Common myeloid progenitor, CD34-positive (primary cell): Measurements from ENCODE around the gene SLC39A13.
"Not testable (repeated sequence)": the region's sequence is repeated elsewhere in the genome, so short reads cannot be mapped to it uniquely, and the experiment has no call there.

Experiments used
- CTCF ChIA-PET: fragments of 350-600 bp; sonication (Branson Sonifier 250); formaldehyde crosslinking; loops from one replicate; lab custom pipeline; 2021; ENCODE audit warnings: antibody characterized with exemption; lab: Charles Lee
- POLR2A ChIA-PET: fragments of 350-600 bp; sonication (Branson Sonifier 250); formaldehyde crosslinking; loops from one replicate; lab custom pipeline; 2021; ENCODE audit warnings: antibody characterized with exemption; lab: Charles Lee
- DNase-seq, 3 donors: peaks; one replicate each; pipeline versions ENCODE4 v3.0.0 to v3.0.0-alpha.2; 2013
- H3K27ac ChIP-seq, 2 experiments: 1 replicate in 1 of 2; 2 replicates in 1 of 2; pipeline ENCODE4 v1.7.0; 2013; ENCODE audit warnings: inconsistent platforms in 2 of 2, low read length in 2 of 2, mild to moderate bottlenecking in 2 of 2, low read depth in 1 of 2, moderate library complexity in 1 of 2; ENCODE audit not compliant: severe bottlenecking in 2 of 2, insufficient read depth in 1 of 2, poor library complexity in 1 of 2
- H3K27me3 ChIP-seq, 5 experiments: replicated peaks in 2 of 5; 1 replicate in 3 of 5; 2 replicates in 2 of 5; pipeline versions ENCODE4 v1.6.1 to v1.7.0; 2013; ENCODE audit warnings: low read length in 4 of 5, mild to moderate bottlenecking in 2 of 5, moderate library complexity in 2 of 5, inconsistent platforms in 1 of 5; ENCODE audit not compliant: insufficient read depth in 5 of 5, control insufficient read depth in 4 of 5
- H3K36me3 ChIP-seq, 4 experiments: 1 replicate in 2 of 4; 2 replicates in 2 of 4; pipeline versions ENCODE4 v1.6.1 to v1.7.0; 2013; ENCODE audit warnings: low read length in 3 of 4, control low read depth in 1 of 4, mild to moderate bottlenecking in 1 of 4; ENCODE audit not compliant: control insufficient read depth in 4 of 4, insufficient read depth in 4 of 4
- H3K4me1 ChIP-seq, 4 experiments: 1 replicate in 3 of 4; 2 replicates in 1 of 4; pipeline versions ENCODE4 v1.6.1 to v1.7.1; 2013; ENCODE audit warnings: low read length in 3 of 4, mild to moderate bottlenecking in 3 of 4, control low read depth in 1 of 4, inconsistent platforms in 1 of 4, moderate library complexity in 1 of 4; ENCODE audit not compliant: control insufficient read depth in 4 of 4, insufficient read depth in 4 of 4; ENCODE audit errors: control extremely low read depth in 1 of 4
- H3K4me3 ChIP-seq, 7 experiments: 1 replicate in 4 of 7; 2 replicates in 3 of 7; pipeline versions ENCODE4 v1.5.1 to v1.7.0; 2013; ENCODE audit warnings: mild to moderate bottlenecking in 7 of 7, low read length in 6 of 7, moderate library complexity in 6 of 7, inconsistent platforms in 2 of 7, low read depth in 2 of 7, control low read depth in 1 of 7; ENCODE audit not compliant: insufficient read depth in 4 of 7, control insufficient read depth in 1 of 7; ENCODE audit errors: extremely low read depth in 1 of 7
- H3K9me3 ChIP-seq, 5 experiments: 1 replicate in 4 of 5; 2 replicates in 1 of 5; pipeline versions ENCODE4 v1.6.1 to v1.7.1; 2013; ENCODE audit warnings: low read length in 4 of 5, mild to moderate bottlenecking in 2 of 5, inconsistent platforms in 1 of 5, low read depth in 1 of 5, moderate library complexity in 1 of 5; ENCODE audit not compliant: control insufficient read depth in 4 of 5, insufficient read depth in 2 of 5; ENCODE audit errors: control extremely low read depth in 1 of 5
- WGBS: methylation state at CpG from one replicate; pipeline ENCODE4 v1.1.5; 2013; ENCODE audit not compliant: insufficient coverage; 5-methylcytosine and 5-hydroxymethylcytosine counted together

SLC39A13 gene

DNA sequence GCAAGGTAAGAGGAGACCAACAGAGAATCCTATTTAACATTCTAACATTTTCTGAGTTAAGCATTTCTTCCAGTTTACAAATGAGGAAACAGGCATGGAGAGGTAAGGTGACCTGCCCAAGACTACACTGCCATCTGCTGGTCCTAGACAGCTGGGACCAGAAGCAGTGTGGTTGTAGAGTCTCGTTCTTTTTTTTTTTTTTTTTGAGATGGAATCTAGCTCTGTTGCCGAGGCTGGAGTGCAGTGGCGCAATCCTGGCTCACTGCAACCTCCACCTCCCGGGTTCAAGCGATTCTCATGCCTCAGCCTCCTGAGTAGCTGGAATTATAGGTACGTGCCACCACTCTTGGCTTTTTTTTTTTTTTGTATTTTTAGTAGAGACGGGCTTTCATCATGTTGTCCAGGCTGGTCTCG is 45.9 kb downstream of the SLC39A13 start:
- H3K4me1 ChIP-seq, H3K27ac ChIP-seq, H3K36me3 ChIP-seq, H3K9me3 ChIP-seq, H3K27me3 ChIP-seq: not testable (repeated sequence)
- WGBS = 100% methylated on average over 1 of the region's 8 CpGs
- H3K4me3 ChIP-seq = peak overlapping the region in 1 of 7 experiments; percentile 29
- CTCF ChIA-PET = interaction anchor here (0.7 to 2.7 kb wide), 15 partner anchors 10 to 273 kb away, joined by 3 to 11 read pairs (median 4); no protein-coding TSS in a partner anchor
- peak; percentile 87 to 95 (median 92) for DNase-seq
- POLR2A ChIA-PET = interaction anchor here (0.6 kb wide), 1 partner anchor 83 kb away, joined by 3 read pairs; no protein-coding TSS in a partner anchor

DNA sequence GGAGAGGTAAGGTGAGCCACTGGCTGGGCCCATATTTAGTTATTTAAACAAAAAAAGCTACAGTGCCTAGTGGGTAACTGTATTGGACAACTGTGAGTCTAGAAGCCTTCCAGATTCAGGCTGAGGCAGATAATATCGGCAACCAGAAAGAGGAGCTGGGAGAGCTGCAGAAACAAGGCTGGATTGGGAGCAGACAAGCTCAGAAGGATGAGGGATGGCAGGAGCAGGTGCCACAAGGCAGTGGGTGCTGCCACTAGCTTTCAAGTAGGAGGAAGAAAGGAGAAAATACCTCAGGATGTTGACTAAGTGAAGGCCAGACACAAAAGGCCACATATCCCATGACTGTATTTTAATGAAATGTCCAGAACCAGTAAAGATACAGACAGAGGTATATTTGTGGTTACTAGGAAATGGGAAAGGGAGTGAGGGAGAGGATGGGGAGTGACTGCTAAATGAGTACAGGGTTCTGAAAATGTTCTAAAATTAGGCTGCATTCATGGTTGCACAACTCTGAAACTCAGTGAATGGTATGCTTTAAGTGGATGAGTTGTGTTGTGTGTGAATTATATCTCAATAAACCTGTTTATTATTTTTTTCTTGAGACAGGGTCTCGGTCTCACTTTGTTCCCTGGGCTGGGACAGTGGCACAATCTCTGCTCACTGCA is 52.3 kb downstream of the SLC39A13 start:
- ChIA-PET CTCF (interaction anchor here (0.8 to 1.6 kb wide), 4 partner anchors 12 to 283 kb away, joined by 3 read pairs; no protein-coding TSS in a partner anchor), POLR2A (no interaction called here)
- H3K27ac ChIP-seq = no peak overlapping the region
- no peak overlapping the region for H3K4me3 ChIP-seq
- no peaks in the 10 kb centered on the region for H3K4me1 ChIP-seq
- no peak for DNase-seq
- H3K9me3 ChIP-seq = no peaks in the 10 kb centered on the region
- peaks cover 0 to 39% (median 16%) of the 10 kb centered on the region in 4 experiments for H3K36me3 ChIP-seq
- WGBS = 100% methylated on average over 2 of the region's 2 CpGs
- H3K27me3 ChIP-seq = no peaks in the 10 kb centered on the region

DNA sequence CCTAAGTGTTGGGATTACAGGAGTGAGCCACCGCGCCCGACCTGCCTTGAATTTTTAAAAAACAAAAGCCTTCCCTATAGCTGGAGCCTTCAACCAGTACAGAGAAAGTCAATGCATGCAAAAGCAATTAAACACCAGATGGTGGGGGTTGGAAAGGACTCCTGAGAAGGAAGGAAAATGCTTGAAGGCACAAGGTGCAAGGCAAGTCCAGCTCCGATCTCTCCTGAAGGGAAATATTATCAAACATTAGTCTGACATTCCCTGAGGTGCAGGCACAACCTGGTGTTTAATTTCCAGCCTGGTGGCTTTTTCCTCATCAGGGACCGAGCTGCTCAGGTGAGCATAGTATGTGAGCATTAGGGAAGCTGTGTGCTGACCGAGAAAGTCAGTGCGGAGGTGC is 53.5 kb downstream of the SLC39A13 start:
- H3K4me1 ChIP-seq = no peaks in the 10 kb centered on the region
- H3K27me3 ChIP-seq = no peaks in the 10 kb centered on the region
- WGBS = 100% methylated on average over 6 of the region's 7 CpGs
- ChIA-PET POLR2A (no interaction called here), CTCF (interaction anchor here (0.5 to 1.5 kb wide), 4 partner anchors 17 to 200 kb away, joined by 3 to 5 read pairs (median 4); no protein-coding TSS in a partner anchor)
- no peak overlapping the region for H3K4me3 ChIP-seq
- peaks cover 0 to 44% (median 22%) of the 10 kb centered on the region in 4 experiments for H3K36me3 ChIP-seq
- H3K27ac ChIP-seq = no peak overlapping the region
- no peak for DNase-seq
- no peaks in the 10 kb centered on the region for H3K9me3 ChIP-seq

DNA sequence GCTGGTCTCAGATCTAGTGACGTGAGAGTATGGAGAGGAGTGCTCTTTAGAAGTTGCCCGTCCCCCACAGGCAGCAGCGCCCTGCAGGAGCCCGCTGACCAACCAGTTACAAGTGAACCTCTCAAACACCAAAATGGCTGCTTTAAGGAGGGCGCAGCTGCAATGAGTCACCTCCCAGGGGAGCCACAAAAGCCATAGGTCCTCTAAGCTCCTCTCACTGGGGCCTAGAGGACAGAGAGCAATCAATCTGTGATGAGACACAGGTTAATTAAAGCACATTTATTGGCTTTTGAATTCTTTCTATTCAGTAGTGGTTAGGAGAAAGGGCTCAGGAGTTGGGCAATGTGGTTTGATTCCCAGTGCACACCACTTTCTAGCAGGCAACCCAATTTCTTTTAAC is 56.1 kb downstream of the SLC39A13 start:
- ChIA-PET POLR2A (no interaction called here), CTCF (interaction anchor here (1.3 to 3.0 kb wide), 4 partner anchors 10 to 146 kb away, joined by 4 to 7 read pairs (median 4); no protein-coding TSS in a partner anchor)
- no peaks in the 10 kb centered on the region for H3K27me3 ChIP-seq
- no peaks in the 10 kb centered on the region for H3K4me1 ChIP-seq
- H3K27ac ChIP-seq = no peak overlapping the region
- H3K36me3 ChIP-seq = peaks cover 3 to 67% (median 41%) of the 10 kb centered on the region in 4 experiments
- WGBS = 97% methylated on average over 5 of the region's 5 CpGs
- no peak overlapping the region for H3K4me3 ChIP-seq
- H3K9me3 ChIP-seq = no peaks in the 10 kb centered on the region
- no peak for DNase-seq
